NCI-H2029 treated with DMSO at 0.1 percent for 48 hours (cell line): ENCODE measurements around the gene SIX1.

Experiments used
- DNase-seq: peaks from one replicate; lab custom pipeline; 2025; lab: John Stamatoyannopoulos, UW

SIX1 gene

DNA sequence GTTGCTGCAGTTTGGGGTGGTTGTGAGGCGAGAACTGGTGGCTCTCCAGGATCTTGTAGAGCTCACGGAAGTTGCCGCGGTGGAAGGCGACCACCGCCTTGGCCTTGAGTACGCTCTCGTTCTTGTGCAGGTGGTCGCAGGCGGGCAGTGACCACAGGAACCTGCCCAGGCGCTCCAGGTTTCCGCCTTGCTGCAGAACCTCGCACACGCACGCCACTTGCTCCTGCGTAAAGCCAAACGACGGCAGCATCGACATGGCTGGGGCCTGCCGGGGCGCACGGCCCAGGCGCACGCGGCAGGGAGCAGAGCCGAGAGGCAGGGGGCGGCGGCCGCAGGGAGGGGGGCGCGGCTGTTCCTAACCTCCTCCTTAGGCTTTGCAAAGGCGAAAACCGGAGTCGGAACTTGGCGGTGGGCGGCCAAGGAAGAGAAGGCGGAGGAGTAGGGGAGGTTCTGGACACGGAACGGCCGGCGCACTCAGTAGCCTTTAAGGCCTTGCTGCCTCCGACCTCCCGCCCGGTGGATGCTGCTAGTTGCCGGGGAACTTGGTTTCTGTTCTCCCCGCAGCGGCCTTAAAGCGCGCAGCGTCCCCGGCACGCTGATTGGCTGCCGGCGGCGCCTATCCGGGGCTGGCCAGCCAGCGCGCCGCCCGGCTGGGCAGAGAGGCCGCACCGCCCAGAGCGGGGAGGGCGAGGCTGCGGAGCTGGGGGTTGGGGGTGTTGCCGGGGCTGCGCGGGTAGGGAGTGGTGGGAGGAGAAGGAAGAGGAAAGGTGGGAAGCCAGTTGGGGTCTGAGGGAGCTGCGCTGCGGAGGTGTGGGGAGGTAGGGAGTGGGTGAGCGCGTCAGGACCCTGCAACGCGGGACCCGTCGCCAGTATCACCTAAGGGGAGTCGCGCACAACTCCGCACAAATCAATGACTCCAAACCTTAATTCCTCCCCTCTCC, at the start of gene SIX1:
Gene SIX1 (minus strand): TSS at position 544 of the 941 bp plus-strand sequence. CDS start 288 bp downstream, at position 256.
- DNase-seq, result peak; percentile 97

- DNase-seq, result no peak
Observed at GRCh38 chr14:60695327-60695726, 46.0 kb upstream of the SIX1 start.

DNA sequence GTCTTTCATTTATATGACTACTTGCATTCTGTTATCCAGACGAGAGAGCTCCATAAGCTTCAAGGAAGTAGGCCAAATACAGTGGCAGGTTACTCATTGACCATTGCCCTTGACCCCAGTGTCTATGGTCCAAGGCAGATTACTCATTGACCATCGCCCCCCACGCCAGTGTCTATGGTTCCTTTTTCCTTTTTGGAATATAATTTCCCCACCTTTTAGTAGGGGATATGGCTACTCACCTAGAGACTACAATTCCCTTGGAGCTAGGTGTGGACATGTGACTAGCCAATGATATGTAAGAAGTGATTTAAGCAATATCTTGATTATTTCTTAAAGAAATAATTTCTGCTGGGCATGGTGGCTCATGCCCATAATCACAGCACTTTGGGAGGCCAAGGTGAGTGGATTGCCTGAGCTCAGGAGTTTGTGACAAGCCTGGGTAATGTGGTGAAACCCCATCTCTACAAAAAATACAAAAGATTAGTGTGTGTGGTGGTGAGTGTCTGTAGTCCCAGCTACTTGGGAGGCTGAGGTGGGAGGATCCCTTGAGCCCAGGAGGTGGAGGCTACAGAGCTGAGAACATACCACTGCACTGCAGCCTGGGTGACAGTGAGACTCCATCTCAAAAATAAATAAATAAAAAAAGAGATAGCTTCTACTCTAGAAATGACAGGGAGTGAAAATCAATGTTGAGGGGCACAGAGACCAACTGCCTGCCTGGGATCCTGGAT, 42.3 kb upstream of the SIX1 start:
- DNase-seq, result no peak

GRCh38 chr14:60686865-60687264, 37.6 kb upstream of the SIX1 start:
- no peak for DNase-seq

GRCh38 chr14:60684203-60684602, 34.9 kb upstream of the SIX1 start:
- DNase-seq, result no peak

DNA sequence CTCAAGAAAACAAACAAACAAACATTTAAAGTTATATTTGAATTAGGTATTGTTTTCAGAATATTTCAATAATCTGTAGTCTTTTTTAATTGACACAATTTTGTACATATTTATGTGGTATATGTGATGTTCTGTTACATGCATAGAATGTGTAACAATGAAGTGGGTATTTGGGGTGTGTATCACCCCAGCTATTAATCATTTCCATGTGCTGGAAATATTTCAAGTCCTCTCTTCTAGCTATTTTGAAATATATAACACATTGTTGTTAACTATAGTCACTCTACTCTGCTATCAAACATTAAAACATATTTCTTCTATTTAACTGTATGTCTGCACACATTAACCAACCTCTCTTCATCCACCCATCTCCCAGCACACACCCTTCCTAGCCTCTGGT, 32.0 kb upstream of the SIX1 start:
- DNase-seq, result no peak

DNA sequence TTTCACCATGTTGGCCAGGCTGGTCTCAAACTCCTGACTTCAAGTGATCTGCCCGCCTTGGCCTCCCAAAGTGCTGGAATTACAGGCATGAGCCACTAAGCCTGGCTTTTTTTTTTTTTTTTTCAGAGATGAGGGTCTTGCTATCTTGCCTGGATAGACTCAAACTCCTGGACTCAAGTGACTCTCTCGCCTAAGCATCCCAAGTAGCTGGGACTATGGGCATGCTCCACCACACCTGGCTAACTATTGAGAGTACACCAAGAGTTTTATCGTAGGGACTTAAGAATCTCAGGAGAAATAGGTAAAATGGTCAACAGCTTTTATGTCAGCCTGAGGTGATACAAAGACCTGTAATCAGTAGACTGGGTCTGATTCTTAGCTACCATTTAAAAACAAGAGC, 31.2 kb upstream of the SIX1 start:
- DNase-seq, result no peak

- DNase-seq, result no peak
Observed at GRCh38 chr14:60679566-60680258, 30.4 kb upstream of the SIX1 start.

DNA sequence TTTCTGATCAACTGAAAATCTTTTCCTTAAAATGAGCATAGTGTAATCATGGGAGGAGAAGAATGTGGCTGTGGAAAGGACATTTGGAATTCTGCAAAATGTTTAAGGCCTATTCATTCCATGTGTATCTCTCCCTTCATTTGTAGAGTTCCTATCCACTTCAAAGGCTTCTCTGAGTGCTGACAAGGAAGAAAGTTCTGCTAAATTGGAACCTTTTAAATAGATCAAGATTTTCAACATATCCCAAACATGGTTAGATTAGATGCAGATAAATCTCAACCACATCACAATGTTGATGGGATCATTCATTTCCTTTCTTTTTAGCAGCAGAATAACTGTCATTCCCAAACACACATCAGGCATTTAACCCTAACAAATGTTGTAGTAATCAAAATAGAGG, 28.4 kb upstream of the SIX1 start:
- no peak for DNase-seq

DNA sequence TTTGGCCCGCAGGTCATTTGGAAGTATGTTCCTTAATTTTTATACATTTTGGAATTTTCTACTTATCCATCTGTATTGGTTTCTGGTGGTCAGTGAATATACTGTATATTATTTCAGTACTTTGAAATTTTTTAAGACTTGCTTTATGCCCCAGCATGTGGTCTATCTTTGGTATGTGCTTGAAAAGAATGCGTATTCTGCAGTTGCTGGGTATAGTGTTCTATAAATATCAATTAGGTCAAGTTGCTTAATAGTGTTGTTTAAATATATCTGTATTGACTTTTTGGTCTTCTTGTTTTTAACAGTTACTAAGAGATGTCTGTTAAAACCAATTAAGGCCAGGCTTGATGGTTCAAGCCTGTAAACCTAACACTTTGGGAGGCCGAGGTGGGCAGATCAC, 21.7 kb upstream of the SIX1 start:
- DNase-seq, result no peak

DNA sequence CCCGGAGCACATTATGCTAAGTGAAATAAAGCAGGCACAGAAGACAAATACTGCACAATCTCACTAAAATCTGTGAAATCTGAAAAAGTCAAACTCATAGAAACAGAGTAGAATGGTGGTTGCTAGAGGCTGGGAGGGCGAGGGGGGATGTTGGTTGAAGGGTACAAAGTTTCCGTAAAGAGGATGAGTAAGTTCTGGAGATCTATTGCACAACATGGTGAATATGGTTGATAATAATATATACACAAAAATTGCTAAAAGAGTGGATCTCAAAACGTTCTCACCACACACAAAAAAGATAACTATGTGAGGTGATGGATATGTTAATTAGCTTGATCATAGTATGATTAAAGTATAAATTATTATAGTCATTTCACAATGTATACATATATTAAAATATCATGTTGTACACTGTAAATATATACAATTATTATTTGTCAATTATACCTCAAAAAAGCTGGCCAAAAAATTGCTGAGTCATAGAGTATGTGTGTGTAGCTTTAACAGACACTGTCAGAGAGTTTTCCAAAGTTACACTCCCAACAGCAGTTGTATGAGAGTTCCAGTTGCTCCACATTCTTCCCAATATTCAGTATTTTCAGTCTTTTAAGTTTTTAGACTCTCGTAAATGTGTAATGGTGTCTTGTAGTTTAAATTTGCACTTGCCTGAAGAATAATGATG, 19.3 kb upstream of the SIX1 start:
- no peak for DNase-seq

DNA sequence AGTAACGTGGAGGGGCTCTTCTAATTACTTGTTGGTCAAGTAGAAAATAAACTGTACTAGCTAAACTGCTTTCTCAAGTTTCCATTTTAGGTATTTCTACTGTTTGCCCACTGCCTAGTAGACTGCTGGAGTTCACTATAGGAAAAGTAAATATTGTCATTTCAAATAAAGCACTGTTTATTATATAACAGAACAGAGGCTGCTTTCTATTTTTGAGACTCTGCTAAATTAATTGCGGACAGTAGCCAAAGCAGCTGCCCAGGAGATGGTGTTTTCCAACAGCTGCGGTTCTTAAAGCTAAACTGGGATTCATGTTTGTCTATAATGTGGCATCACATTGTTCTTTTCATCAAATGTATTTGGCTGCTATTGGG, 15.9 kb upstream of the SIX1 start:
- peak; percentile 100 for DNase-seq

DNA sequence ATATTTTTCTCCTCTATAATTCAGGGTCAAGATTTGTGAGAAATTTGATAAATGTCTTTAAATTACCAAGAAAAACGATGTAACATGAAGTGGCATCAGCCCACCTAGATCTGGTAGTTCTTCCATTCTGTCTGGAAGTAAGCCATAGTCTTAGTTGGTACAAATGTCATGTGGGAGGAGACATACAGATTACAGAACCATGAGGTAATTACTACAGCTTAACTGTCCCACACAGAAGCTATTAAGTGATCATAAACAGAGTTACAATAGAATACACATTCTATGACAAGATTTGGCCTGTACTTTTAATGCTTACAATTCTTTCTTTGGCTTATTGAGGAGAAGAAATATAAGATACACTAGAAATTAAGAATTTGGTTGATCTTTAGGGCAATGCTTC, 13.7 kb upstream of the SIX1 start:
- DNase-seq, result no peak

- no peak for DNase-seq
Observed at GRCh38 chr14:60661721-60662120, 12.4 kb upstream of the SIX1 start.

DNA sequence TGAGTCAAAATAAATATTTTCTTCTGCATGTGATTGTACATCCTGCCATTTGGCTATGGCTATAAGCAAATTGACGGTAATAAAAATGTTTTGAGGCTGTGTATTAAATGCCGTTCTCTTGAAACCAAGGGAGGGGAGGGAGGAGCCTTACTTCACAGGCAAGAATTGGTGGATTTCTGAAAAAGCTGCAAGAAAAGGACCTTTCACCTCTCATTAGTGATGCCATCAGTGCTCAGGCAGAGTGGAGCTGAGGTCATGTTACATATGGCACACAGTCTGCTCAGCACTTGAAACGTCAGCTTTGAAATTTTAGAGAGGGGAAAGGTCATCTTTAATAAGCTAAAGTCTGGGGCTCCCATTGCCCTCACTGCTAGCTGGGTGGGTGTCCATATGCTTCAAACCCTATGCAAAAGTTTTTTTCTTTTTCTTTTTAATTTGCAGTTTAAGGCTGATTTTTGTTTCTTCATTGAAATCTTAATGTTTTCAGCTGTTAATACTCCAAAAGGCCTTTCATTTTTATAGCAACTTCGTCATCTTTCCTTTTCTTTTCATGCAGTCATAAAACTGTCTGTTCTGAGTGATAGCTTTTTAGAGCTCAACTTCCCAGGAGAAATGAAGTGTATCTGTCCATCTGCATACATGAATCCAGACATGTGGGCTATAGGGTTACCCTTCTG, 9.8 kb upstream of the SIX1 start:
- peak; percentile 79 for DNase-seq

GRCh38 chr14:60658211-60658690, 9.0 kb upstream of the SIX1 start:
- DNase-seq, result no peak

- DNase-seq, result no peak
Observed at GRCh38 chr14:60657456-60658210, 8.4 kb upstream of the SIX1 start.

- peak; percentile 92 for DNase-seq
Observed at GRCh38 chr14:60656686-60657455, 7.6 kb upstream of the SIX1 start.

DNA sequence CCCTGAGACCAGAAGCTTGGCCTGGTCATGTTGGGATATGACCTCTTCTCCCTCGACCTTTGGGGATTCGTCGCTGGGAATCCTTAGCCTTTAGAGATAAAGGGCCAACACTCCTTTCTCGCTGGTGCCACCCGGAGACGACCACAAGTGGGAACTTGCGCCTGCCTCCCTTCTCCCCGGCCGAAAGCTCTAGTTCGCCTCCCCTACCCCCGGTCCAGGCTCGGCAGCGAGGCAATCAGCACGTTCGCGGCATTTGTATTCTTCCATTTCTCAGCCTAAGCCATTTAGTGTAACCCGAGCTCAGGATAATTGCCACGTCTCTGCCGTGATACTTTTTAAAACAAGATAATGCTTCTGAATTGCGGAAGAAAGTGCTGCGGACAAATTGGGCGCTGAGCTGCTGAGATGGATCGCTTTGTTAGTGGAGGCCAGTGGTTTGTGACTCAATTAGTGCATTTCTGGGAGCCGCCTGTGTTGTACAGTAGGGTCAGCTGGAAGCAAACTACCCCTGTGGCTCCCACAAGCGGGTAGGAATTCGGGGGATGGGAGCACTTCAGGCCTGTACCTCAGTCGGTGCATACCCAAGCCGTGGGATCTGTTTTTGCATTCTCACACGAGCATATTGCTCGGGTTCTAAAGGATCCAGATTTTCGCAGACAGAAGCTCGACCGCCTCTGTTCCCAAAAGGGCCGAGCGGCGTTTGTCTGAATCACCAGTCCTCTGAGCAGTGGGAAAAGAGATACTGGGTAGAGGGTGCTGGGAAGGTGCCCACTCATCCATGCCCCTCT, 6.8 kb upstream of the SIX1 start:
- DNase-seq, result peak; percentile 93
